Umbilical cord (tissue), 2 donors: ENCODE measurements around the gene TRPM6. TPM values are rescaled to one million over a fixed set of nuclear protein-coding genes. Genes with fewer than 3 reads are reported as not detected.
A peak's percentile ranks its signal among the peaks of the same experiment; 100 is the strongest.
"Not testable (repeated sequence)": the region's sequence is repeated elsewhere in the genome, so short reads cannot be mapped to it uniquely, and the experiment has no call there.

Source experiments
- DNase-seq: peaks from one replicate; pipeline ENCODE4 v3.0.0-alpha.2; 2015; ENCODE audit warnings: low spot score
- total RNA-seq: library from RNA; depleted of rRNA; stranded (reverse); fragments of >200 nt; gene quantifications from one replicate; pipeline ENCODE4 v1.2.3, GENCODE V29; 2014; ENCODE audit warnings: low replicate concordance; ENCODE audit not compliant: insufficient read depth

The TRPM6 gene
- total RNA-seq, 1 donor from 2014 or later, result 1.4 TPM

DNA sequence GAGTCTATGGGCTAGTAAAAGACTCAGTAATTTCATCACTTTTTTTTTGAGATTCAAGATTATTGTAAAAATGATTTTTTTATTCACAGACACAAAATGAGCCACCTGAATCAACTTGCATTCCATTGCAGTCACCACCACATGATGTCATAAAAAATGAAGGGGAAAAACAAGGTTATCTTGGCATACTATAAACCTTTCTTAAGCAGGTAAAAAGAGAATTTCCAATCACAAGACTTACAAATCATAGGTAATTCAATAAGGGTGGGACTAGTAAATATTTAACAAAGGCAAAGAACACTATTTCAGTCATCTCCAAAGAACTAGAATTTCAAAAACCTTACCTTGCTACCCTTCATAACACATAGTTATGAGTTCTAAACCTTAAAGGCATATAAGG, 30.7 kb downstream of the TRPM6 start:
- DNase-seq, result no peak

DNA sequence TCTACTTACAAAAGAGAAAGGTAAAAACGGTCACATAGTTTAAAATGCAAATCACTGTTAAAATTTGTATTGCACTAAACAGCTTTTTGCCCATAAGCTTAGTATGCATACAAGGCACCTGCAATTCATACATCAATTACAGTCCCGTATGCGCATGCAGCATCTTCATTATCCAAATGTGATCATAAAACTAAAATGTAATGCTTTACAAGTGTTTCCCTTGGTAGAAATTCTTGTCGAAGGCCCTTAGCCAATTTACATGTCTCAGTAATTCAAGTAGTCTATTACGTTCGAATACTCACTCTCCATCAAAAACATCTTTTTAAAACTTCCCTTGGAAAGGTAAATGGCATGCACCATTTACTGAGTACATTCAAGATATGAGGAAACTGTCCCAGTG, 32.6 kb downstream of the TRPM6 start:
- no peak for DNase-seq

DNA sequence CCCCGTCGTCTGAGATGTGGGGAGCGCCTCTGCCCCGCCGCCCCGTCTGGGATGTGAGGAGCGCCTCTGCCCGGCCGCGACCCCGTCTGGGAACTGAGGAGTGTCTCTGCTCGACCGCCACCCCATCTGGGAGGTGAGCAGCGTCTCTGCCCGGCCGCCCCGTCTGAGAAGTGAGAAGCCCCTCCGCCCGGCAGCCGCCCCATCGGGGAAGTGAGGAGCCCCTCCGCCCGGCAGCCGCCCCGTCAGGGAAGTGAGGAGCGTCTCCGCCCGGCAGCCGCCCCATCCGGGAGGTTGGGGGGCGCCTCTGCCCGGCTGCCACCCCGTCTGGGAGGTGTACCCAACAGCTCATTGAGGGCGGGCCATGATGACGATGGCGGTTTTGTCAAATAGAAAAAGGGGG, 34.7 kb downstream of the TRPM6 start:
- not testable (repeated sequence) for DNase-seq

DNA sequence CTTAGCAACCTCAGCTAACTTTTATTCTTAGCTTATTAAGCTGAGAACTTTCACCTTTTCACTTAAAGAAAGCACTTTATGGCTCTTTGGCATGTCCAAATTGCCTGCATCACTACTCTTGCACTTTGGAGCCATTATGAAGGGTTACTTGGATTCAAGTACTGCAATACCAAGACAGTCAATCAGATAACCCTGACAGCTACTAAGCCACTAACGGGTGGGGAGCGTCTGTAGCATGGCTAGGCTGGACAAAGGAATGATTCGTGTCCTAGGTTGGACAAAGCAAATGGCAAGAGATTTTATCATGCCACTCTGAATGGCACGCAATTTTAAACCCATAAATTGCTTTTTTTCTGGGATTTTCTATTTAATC, 39.6 kb downstream of the TRPM6 start:
- DNase-seq, result no peak

DNA sequence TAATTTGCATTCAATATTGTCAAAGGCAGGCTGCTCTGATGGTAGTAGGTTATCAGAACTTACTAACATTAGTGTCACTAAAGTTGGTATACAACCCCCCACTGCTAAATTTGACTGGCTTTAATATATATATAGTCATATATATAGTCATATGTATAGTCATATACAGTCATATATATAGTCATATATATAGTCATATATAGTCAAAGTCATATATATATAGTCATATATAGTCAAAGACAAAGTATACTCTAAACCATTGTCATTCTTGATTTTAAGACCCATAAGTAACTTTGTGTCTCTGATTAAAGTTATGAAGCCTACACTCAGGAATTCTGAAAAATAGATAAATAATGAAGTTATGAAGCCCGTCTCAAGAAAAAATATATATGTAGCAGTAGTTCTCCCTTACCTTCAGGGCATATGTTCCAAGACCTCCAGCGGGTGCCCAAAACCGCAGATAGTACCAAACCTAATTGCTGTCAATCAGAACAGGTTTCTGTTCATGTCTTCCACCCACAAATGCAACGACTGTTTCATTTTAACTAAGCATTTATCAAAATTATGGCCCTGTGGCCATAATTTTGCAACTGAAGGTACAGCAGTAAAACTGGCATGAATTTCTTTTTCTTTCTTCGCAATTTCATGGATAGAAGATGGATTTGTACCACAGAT, 40.1 kb downstream of the TRPM6 start:
- no peak for DNase-seq

DNA sequence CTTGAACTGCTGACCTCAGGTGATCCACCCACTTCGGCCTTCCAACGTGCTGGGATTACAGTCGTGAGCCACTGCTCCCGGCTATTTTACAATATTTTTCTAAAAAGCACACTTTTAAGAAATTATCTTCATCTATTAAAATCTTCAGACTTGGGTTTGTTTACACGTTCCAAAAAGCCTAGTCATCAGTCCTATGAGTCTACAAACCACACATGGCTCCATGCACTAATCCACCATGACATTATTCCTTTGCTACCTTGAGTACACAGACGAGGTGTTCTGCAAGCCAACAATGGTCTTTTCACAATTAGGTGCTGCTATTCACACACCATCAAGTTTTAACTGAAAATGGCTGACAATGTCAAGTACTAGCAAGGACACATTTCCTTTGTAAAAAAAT, 41.0 kb downstream of the TRPM6 start:
- no peak for DNase-seq

DNA sequence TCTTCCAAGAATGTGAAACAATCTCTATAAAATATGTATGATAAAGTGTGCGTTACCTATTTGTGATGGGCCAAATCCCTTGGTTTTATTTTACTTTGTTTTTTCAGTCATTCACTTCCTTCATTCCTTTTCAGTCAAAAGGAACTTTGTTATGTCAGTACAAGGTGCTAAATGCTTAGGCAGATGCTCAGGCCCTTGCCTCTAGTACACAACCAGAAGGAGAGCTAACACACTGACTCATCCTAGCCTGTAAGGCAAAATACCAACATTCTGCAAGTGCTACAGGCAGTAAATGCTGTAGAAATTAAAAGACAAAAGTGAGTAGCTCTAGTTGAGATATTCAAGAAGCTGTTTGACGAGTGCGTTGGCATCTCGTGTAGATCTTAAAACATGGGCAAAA, 49.4 kb downstream of the TRPM6 start:
- no peak for DNase-seq

DNA sequence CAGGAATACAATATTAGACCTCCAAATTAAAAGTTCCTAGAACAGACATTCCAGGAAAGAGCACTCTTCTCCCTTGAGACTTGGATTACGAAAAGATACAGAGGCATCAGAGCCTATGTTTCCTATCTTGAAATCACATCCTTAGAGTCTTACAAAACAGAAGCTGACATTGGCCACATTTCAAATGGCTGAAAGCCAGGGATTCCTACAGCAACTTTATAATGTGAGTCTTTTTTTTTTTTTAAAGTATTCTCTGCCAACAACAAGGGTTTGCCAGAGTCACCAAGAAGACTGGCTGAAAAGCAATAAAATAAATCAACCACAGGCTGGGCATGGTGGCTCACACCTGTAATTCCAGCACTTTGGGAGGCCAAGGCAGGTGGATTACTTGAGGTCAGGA, 63.1 kb downstream of the TRPM6 start:
- DNase-seq, result peak; percentile 61

DNA sequence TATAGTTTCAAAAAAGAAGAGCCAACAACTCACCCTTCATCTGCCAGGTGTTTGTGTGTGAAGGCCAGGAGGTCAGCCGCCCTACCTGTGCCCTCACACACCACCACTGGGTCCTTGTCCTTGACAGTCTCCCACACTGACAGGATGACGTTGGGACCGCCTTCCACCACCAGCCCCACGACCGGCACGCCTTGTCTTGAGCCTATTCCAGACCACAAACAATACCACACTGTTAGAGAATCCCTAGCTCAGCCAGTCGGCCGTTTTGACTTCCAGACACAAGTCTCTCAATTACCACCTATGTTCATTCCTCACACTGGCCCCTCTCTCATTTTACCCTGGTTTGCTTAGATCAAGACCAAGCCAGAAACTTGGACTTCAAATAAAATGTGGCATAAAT, 66.1 kb downstream of the TRPM6 start:
- DNase-seq, result no peak

DNA sequence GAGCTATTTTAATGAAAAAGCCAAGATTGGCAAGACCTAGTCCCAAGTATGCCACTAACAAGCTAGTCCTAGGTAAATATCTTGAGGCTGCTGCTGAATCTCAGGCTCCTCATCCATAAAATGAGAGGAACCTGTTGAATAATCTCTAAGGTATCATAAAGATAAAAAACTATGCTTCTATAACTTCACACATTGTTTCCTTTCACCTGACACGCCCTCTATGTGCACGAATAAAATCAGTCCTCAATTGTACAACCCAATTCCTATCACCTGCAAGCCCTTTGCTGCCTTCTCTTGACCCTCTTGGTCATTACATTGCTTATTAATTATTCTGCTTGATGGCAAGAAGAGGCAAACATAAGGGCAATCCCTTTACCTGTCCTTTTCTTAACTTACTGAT, 69.9 kb downstream of the TRPM6 start:
- DNase-seq, result no peak

DNA sequence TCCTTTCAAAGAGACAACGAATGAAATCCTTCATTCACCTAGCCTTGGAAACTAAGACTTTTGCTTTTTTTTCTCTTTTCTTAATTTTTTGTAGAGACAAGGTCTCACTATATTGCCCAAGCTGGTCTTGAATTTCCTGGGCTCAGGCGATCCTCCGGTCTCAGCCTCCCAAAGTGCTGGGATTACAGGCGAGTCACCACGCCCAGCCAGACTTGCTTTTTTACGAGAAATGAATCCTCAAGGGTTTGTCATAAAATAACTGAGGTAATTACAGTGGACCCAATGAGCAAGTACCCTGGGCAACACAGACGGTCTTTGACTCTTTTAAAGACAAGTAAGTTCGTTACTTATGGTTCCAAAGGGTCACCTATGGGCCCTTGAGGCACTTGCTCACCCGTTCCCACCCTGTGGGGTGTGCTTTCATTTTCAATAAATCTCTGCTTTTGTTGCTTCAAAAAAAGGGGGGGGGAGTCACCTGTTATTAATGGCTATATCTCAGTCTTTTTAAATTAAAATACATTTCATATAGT, 70.4 kb downstream of the TRPM6 start:
- no peak for DNase-seq

DNA sequence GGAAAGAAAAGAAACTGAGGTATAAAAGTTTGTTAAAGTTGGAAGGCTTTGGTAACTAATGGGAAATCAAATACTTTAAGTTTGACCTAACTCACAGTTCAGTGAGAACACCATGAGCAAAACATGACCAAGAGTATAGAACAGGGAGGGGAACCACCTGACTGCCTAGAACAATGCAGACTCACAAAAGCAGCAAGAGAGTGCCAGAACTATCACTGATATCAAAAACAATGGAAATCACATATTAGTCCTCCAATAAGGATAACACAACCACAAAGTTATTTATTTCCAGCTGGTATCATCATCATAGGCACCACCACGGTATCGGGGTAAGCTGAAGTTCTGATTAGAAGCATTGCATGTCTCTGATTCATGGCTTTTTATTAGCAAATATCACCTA, 77.5 kb downstream of the TRPM6 start:
- no peak for DNase-seq

DNA sequence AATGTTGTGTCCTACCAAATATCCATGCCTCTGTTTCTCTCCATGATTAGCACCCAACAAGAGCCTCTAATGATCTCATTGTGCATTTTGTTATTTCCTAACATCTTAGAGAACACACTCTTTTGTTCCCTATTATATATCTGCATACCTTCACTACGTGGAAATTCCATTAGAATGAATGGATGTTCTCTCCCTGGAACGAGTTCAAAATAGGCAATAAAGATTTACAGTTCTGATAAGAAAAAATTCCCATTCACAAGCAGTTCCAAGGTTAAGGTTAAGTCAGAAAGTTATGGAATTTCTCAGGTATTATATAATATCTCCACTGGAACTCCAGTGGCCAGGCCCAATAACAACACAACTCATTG, 83.7 kb downstream of the TRPM6 start:
- DNase-seq, result no peak

DNA sequence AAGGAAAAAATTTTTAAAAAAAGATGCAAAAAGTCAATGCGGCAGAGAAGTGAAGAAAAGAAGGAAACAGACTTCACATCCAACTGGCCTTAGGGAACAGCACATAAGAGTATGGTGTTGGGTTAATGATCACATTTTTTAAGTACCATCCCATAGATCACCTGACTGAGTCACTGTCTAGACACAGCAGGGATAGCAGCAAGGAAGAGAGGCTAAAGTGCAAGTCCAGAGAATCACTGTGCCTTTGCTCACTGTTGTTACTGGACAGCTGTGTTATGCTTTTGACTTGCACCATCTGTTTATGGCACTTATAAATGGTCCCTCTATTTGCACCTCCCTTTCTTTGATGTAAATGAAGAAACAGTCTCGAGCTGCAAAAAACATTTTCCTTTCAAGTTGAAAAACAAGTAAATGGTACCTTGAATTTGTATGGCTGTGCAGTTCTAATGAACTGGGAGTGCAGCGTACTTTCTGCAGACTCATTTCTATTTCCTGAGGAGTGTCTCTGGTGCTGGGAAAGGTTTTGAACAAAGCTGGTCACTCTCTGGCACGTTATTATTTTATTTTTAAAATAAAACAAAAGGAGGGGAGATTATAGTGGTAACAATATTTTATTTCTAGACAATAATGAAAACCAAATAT, 84.2 kb downstream of the TRPM6 start:
- no peak for DNase-seq

DNA sequence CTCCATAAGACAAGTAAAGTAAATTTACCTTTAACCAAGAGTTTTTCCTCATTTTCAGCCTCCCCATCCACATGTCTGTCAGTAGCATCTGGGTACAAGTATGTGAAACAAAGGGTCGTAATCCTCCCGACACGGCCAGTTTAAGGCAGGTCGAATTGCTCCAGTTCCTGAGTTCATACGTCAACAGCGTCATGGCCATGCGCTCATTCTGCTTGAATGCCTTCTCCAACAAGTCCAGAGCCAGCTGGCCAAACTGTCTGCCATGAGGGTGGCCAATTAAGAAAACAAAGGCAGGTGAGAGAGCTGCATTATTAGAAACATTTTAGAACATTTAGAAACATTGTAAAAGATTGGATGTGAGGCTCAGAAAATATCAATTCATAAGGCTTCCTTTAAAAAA, 87.5 kb downstream of the TRPM6 start:
- no peak for DNase-seq

DNA sequence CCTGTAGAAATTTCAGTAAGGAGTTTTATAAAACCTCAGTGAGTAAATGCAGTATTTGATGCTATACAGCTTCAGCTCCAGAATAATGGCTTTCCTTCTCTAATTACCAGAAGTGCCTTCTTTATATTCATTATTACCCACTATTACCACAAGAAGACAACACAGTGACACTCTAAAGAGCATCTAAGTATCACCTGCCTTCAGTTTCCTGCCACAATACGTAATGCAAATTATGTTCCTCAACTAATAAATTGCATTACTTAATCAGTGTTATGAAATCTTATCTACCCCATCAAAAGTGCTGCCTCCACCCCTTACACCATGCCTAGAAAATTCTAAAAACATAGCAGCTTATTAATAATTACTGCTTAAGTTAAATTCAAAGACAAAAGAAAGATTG, 91.9 kb downstream of the TRPM6 start:
- no peak for DNase-seq

DNA sequence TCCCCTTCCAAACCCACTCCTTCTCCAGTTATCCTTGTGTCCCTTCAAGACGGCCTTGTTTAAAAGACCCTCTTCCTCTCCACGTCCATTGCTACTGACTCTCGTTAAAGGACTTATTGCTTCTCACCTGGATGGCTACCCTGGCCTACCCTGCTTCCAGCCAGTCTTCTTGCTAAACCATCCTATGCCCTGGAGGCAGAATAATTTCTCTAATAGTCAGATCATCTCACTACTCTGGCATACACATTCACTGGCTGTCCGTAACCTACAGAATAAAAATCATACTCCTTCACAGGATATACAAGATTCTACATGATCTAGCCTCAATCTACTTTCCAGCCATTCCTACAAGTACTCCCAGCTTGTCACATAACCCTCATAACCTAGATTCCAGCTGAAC, 92.6 kb downstream of the TRPM6 start:
- DNase-seq, result no peak

DNA sequence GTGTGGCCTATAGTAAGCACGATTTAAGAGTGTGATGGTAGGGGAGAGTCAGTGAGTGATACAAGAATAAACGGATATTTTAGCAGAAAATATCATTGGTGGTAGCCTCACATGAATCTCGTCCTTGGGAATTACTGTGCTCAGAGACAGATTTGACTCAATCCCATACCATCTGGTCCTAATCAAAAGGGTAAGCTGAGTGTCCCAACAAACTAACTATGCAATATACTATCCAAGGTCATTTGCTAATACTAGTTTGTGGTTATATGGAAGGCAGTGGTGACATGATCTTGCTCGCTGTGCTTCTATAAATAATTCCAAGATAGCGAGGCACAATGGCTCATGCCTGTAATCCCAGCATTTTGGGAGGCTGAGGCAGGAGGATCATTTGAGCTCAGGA, 103.2 kb downstream of the TRPM6 start:
- DNase-seq, result no peak

DNA sequence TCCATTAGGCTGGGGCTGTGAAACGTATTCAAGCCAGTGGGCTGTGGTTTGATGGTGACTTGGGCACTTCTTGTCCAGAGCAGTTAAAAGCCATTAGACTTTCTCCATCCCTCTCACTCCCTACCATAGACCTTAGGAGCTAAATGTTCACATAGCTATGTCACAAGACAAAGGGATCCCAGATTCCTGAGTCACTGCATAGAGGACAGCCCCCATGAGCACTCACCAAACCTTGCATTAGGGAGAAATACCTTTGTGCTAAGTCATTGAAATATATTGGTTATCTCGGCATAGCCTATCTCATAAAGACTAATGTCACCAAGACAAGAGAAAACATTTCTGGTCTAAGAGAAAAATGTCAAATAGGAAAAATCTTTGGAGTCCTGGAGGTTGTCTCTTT, 104.3 kb downstream of the TRPM6 start:
- no peak for DNase-seq

DNA sequence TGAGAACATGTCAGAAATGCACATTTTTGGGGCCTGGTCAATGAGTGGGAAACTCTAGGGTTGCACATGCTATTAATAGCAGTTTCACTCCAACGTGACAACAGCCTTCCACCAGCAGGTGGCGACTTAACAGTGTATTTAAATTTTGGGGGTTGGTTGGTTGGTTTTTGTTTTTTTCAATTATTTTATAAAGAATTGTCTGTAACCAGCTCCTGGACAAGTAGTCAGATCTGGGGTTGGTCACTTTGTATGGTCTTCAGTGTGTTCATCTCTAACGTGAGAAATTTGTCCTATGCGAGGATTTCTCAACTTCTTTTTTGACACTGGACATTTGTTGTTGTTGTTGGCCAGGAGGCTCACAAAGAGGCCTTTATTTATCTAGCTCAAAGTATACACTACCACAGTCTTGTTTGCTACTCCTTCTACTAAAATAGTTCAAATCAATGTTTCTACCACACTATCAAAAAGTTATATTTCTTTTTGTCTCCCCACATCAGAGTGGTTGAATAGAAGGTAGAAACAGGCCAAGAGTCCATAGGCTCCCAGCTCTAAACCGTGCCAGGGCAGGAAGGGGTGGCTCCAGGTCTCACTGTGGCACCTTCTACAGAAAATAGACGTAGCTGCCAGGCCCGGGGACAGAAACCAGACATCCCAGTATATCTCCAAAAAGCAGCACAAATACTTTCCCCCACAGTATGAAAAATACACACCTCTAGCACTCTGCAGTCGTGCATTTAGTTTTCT, 110.4 kb downstream of the TRPM6 start:
- DNase-seq, result peak; percentile 62

DNA sequence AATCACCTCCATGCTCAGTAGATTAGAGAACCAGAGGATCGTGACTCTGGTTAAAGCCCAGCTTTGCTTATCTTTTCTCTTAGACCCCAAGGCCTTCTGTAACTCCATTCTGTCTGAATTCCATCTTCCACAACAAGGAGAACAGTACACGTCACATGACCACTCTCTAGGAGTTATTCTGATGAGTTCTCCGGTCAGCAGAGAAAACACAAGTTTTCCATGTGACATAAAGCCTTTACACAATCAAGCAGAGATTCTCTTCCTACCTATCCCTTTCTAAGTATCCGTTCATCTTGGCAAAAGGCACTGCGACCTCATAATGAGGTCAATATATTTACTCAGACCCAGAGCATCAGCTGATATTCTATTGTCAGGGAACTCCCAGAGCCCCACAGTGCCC, 112.3 kb downstream of the TRPM6 start:
- no peak for DNase-seq

DNA sequence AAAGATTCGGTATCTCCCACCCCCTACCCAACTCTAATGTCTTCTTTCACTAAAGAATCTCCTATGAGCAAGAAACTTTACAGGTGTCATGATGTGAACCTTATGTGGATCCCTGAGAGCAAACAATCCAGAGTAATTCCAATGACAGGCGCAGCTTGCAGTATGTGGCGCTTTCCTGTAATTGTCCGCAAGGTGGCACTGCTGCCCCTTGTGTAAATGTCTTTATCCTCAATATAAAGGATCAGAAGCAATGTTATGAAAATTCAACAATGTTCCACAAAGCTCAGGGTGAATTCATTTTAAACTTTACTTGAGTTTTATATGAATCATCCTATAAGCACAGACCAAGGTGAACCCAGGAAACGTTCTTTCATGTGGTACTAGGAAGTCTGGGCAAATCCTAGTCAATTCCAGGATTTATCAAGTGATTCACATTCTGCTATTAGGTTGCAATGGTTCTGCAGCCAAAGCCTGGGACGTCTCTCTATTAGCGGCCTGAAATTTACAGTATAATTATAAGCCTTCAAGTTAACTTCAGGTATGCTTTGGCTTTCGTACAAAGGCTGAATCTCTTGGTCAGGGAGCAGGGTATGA, 113.7 kb downstream of the TRPM6 start:
- DNase-seq, result peak; percentile 78

DNA sequence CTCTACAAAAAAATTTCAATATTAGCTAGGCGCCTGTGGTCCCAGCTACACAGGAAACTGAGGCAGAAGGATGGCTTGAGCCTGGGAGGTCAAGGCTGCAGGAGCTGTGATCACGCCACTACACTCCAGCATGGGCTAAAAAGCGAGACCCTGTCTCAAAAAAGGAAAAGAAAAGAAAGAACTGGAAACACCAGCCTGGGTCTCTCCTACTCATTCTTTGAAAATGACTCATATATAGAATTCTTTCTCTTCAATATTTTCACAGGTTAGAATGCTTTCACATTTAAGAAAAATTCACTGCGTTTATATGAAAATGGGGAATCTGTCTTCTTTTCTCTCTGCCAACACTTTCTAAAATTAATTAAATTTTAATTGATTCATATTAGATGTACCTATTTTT, 115.6 kb downstream of the TRPM6 start:
- DNase-seq, result no peak
